G401 (cell line): ENCODE measurements around the gene TMEM51. TPM values are rescaled to one million over a fixed set of nuclear protein-coding genes. Genes with fewer than 3 reads are reported as not detected.

Experiments used
- DNase-seq: peaks from one replicate; pipeline ENCODE4 v3.0.0-alpha.2; 2015; ENCODE audit warnings: low spot score
- in situ Hi-C: cut with HindIII; loops from 2 replicates; pipeline ENCODE4 v1.10.0; 2016; ENCODE audit warnings: low sequenced_read_pairs, mixed read lengths
- total RNA-seq: library from RNA; depleted of rRNA; stranded (reverse); fragments of >200 nt; shearing (Covaris generic); gene quantifications from 2 replicates; pipeline ENCODE4 v1.2.3, GENCODE V29; 2014; rRNA removed

TMEM51 gene
- total RNA-seq, 1 experiment from 2014 or later = 25.2 TPM

- in situ Hi-C loops = no loop called here
- no peak for DNase-seq
These were observed 98.6 kb downstream of the TMEM51 start for GRCh38 chr1:15251857-15252835.

DNA sequence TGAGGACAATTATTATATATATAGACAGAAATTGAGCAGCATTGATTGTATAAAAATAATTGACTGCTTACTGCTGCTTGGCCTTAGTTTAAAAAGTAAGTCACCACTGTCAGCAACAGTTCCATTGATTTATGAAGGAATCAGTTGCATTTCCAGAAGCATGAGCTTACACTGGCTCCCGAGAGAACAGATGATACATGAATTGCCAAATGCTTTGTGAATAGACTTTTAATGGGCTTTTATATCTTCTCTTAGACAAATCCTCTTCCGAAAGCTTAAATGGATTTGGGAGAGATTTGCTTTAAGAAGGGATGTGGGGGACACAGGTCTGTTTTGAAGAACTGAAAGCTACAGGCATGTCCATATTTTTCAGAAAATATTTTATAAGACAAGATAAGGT lies 101.0 kb downstream of the TMEM51 start:
- in situ Hi-C loops = no loop called here
- DNase-seq = no peak

GRCh38 chr1:15255582-15256149 lies 102.1 kb downstream of the TMEM51 start:
- DNase-seq = no peak
- in situ Hi-C loops = no loop called here

DNA sequence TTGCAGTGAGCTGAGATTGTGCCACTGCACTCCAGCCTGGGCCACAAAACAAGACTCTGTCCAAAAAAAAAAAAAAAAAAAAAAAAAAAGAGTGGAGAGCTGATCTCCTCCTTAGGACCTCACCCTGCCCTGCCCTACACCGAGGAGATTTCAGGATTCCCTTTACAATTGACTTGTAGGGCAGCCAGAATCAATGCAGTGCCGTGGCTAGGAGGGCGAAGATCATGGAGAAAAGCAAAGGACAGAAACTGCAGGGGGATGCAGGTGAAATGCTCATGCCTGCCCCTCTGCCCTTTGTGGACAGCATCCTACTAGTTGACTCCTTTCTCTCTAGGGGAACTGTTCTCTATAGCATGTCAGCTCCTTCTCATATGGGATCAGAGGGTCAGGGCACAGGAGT lies 103.0 kb downstream of the TMEM51 start:
- in situ Hi-C loops = no loop called here
- no peak for DNase-seq

GRCh38 chr1:15257309-15257708 lies 103.8 kb downstream of the TMEM51 start:
- no peak for DNase-seq
- in situ Hi-C loops = no loop called here

GRCh38 chr1:15258833-15259621 lies 105.5 kb downstream of the TMEM51 start:
- DNase-seq = no peak
- in situ Hi-C loops = no loop called here

- in situ Hi-C loops = no loop called here
These were observed 106.1 kb downstream of the TMEM51 start for GRCh38 chr1:15259622-15260007.

GRCh38 chr1:15260418-15261154 lies 107.0 kb downstream of the TMEM51 start:
- in situ Hi-C loops = no loop called here
- DNase-seq = no peak

More at GRCh38 chr1:15259622-15260007, 106.1 kb downstream of the TMEM51 start:
- no peak for DNase-seq

DNA sequence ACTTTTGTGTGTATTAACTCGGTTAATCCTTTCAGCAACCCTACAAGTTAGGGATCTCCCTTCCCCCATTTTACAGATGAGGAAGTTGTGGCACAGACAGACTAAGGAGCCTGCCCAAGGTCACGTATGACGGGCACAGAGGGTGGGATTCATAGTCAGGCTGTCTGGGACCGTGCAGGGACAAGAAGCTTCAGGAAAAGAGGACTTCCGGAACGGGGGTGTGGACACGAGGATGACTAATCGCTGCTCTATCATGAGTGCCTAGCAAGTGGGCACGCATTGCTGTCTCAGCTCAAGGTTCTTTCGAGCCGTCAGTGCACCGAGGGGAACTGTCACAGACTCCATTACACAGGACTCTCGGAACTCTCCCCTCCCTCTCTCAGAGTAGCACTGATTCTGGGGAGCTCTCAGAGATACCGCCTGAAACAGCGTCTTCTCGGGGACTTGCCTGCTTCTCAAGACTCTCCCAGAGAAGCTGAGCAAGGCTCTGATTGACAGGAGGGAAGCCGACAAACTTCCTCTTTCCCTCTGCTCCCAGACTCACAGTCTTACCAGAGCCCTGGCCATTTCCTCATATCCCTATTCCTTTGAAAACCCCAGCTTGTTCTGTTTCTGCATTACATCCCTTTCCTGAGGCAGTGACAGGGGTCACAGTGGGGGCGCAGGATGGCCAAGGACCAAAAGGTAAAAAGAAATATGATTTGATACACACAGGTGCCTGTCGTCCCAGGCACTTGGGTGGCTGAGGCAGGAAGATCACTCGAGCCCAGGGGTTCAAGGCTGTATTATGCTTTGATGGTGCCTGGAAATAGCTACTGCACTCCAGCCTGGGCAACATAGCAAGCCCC lies 107.8 kb downstream of the TMEM51 start:
- DNase-seq = no peak
- in situ Hi-C loops = no loop called here

DNA sequence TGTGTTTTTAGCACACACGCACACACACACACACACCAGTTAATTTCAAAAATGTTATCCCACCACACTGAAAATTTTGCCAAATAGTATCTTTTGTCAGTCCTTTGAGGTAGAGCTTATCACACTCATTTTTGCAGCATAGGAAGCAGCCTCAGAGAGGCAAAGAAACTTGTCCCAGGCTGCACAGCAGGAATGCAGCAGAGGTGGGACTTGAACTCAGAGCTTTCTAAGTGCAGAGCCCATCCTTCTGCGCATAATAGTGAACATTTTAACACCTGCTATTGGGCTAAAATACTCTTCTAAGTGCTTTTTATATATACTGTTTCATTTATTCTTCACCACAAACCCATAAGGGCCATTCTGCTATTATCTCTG lies 108.4 kb downstream of the TMEM51 start:
- in situ Hi-C loops = no loop called here
- no peak for DNase-seq

- DNase-seq = no peak
- in situ Hi-C loops = no loop called here
These were observed 109.2 kb downstream of the TMEM51 start for GRCh38 chr1:15262706-15263105.

- in situ Hi-C loops = no loop called here
- DNase-seq = no peak
These were observed 111.2 kb downstream of the TMEM51 start for GRCh38 chr1:15264769-15265168.

Other genes with a start within 250 kb of the TMEM51 start
- gene FHAD1, start 93.5 kb downstream of the TMEM51 start, total RNA-seq = 13.7 and 24.0 TPM in 2 replicates